GM12873 (cell line): ENCODE results near the gene ATP6V0E2.

Source experiments
- CTCF ChIP-seq: IDR thresholded peaks from 2 replicates; pipeline ENCODE4 v1.5.1; 2012; ENCODE audit warnings: low read depth, mild to moderate bottlenecking, moderate library complexity, low read length, control low read depth; ENCODE audit not compliant: insufficient read depth; ENCODE audit errors: missing control alignments

ATP6V0E2 gene

GRCh38 chr7:149866139-149866778 is 7.5 kb upstream of the ATP6V0E2 start:
- TF ChIP-seq CTCF, result no peak

- TF ChIP-seq CTCF, result no peak
These were observed 6.9 kb upstream of the ATP6V0E2 start for GRCh38 chr7:149866779-149867447.

GRCh38 chr7:149867762-149868622 is 5.8 kb upstream of the ATP6V0E2 start:
- TF ChIP-seq CTCF, result no peak

- TF ChIP-seq CTCF, result no peak
These were observed 5.0 kb upstream of the ATP6V0E2 start for GRCh38 chr7:149868623-149869290.

- TF ChIP-seq CTCF, result no peak
These were observed 4.5 kb upstream of the ATP6V0E2 start for GRCh38 chr7:149869291-149869650.

- no peak for TF ChIP-seq CTCF
These were observed 3.9 kb upstream of the ATP6V0E2 start for GRCh38 chr7:149869867-149870266.

- TF ChIP-seq CTCF, result no peak
These were observed 3.5 kb upstream of the ATP6V0E2 start for GRCh38 chr7:149870274-149870673.
